Spleen (tissue), 7 donors: Measurements from ENCODE around the gene INHBE.

Experiments
- POLR2A ChIP-seq, 3 donors: fragments of 450-650 bp; IDR thresholded peaks; one replicate each; pipeline ENCODE4 v1.5.1; 2017; ENCODE audit warnings: antibody characterized with exemption in 3 of 3, mild to moderate bottlenecking in 1 of 3
- POLR2AphosphoS5 ChIP-seq, 3 donors: sonication (generic); formaldehyde crosslinking; IDR thresholded peaks; one replicate each; pipeline ENCODE4 v1.5.1; 2017; ENCODE audit warnings: antibody characterized with exemption in 3 of 3
- TF ChIP-seq, protein P1 (sequence below), 11 experiments: fragments of 200-600 bp in 7 of 11; fragments of 450-650 bp in 4 of 11; sonication (generic) in 4 of 11; IDR thresholded peaks in 8 of 11; conservative IDR thresholded peaks in 3 of 11; 1 replicate in 7 of 11; 2 replicates in 4 of 11; pipeline versions ENCODE4 v1.4.0 to v1.8.0; 2016 to 2021; ENCODE audit warnings: antibody characterized with exemption in 11 of 11, inconsistent platforms in 4 of 11, mild to moderate bottlenecking in 1 of 11
- donor health status: DM: no; HTN: no; CAD: no; lungs with moderate emphysema.
- donor health status: DM: no; HTN: no; CAD: no.
- donor health status: DM: no; HTN: no; CAD: no.

DNA sequence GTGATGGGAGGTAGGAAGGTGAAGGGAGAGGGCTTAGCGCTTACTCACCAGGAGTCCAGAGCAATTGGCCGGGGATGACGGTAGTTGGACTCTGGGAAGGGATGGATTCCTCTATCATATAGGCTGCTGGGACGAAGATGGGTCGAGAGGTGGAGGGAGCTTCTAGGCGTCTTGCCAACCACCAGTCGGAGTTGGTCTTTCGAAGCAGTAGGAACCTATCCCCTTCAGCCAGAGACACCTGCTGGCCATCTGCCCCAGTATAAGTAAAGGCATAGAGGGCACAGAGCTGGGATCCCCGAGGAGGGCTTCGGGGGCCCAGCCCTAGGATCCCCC, 23.9 kb downstream of the INHBE start:
- TF ChIP-seq, protein P1, sequence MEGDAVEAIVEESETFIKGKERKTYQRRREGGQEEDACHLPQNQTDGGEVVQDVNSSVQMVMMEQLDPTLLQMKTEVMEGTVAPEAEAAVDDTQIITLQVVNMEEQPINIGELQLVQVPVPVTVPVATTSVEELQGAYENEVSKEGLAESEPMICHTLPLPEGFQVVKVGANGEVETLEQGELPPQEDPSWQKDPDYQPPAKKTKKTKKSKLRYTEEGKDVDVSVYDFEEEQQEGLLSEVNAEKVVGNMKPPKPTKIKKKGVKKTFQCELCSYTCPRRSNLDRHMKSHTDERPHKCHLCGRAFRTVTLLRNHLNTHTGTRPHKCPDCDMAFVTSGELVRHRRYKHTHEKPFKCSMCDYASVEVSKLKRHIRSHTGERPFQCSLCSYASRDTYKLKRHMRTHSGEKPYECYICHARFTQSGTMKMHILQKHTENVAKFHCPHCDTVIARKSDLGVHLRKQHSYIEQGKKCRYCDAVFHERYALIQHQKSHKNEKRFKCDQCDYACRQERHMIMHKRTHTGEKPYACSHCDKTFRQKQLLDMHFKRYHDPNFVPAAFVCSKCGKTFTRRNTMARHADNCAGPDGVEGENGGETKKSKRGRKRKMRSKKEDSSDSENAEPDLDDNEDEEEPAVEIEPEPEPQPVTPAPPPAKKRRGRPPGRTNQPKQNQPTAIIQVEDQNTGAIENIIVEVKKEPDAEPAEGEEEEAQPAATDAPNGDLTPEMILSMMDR (IDR thresholded peaks at IDR 0.05 in 8 of 11, conservative IDR thresholded peaks at IDR 0.05 in 3 of 11) = no peak
- no peak for TF ChIP-seq POLR2AphosphoS5 (IDR thresholded peaks at IDR 0.05)
- no peak for TF ChIP-seq POLR2A (IDR thresholded peaks at IDR 0.05)
